GM12891 (cell line): ENCODE results near the gene SUPT5H.

Source experiments
- PAX5 ChIP-seq: IDR thresholded peaks from 2 replicates; pipeline ENCODE4 v1.6.1; 2011; ENCODE audit warnings: low read length, moderate library complexity, mild to moderate bottlenecking; ENCODE audit not compliant: insufficient read depth, severe bottlenecking
- POLR2A ChIP-seq: IDR thresholded peaks from 2 replicates; pipeline ENCODE4 v1.6.1; 2011; ENCODE audit warnings: low read depth, low read length, control low read depth
- POLR2AphosphoS5 ChIP-seq: IDR thresholded peaks from 2 replicates; pipeline ENCODE4 v1.6.1; 2011; ENCODE audit warnings: low read depth, low read length, control low read depth
- SPI1 ChIP-seq: IDR thresholded peaks from 2 replicates; pipeline ENCODE4 v1.6.1; 2011; ENCODE audit warnings: low read depth, low read length, control low read depth
- TAF1 ChIP-seq: IDR thresholded peaks from 2 replicates; pipeline ENCODE4 v1.6.1; 2011; ENCODE audit warnings: low read depth, low read length, control low read depth

GRCh38 chr19:39399668-39400050 is 45.7 kb upstream of the SUPT5H start:
- TF ChIP-seq POLR2A = no peak
- TF ChIP-seq TAF1 = no peak
- TF ChIP-seq POLR2AphosphoS5 = no peak
- TF ChIP-seq PAX5 = no peak
- TF ChIP-seq SPI1 = no peak
